IMR-90 (cell line): ENCODE data around the gene RPUSD4. TPM values are rescaled to one million over a fixed set of nuclear protein-coding genes. Genes with fewer than 3 reads are reported as not detected.

Experiments
- ATAC-seq: fragments of 200-7000 bp; cut with Tn5 transposase; 2 replicates; pipeline ENCODE4 v1.9.1; 2020; ENCODE audit warnings: low read depth, mild to moderate bottlenecking, moderate library complexity
- BruUV-seq: library from RNA; stranded (reverse); fragments of 400-500 nt; replicated peaks from 2 replicates; lab custom pipeline; 2021; lab: Mats Ljungman, UMichigan
- CTCF ChIA-PET: fragments of 300-600 bp; formaldehyde crosslinking; extraction: SDS; loops from one replicate; lab custom pipeline; 2021; ENCODE audit warnings: antibody characterized with exemption; lab: Yijun Ruan, JAX
- POLR2A ChIA-PET: fragments of 300-600 bp; sonication (Branson Sonifier 250); formaldehyde crosslinking; loops from one replicate; lab custom pipeline; 2022; ENCODE audit warnings: antibody characterized with exemption; ENCODE audit not compliant: unreplicated experiment; lab: Charles Lee
- DNase-seq: peaks from one replicate; pipeline ENCODE4 v3.0.0; 2013
- H2AFZ ChIP-seq: replicated peaks from 2 replicates; pipeline ENCODE3; 2013; ENCODE audit warnings: low read length, mild to moderate bottlenecking; ENCODE audit not compliant: poor library complexity
- H2AK5ac ChIP-seq: 2 replicates; pipeline ENCODE4 v1.6.1; 2013; ENCODE audit warnings: low read depth, low read length, inconsistent platforms
- H2AK9ac ChIP-seq: replicated peaks from 2 replicates; pipeline ENCODE3; 2013; ENCODE audit warnings: mild to moderate bottlenecking, low read depth, low read length, moderate library complexity; ENCODE audit not compliant: poor library complexity
- H2BK120ac ChIP-seq: 2 replicates; pipeline ENCODE4 v1.6.1; 2013; ENCODE audit warnings: low read depth, low read length, inconsistent platforms
- H2BK15ac ChIP-seq: 3 replicates; pipeline ENCODE4 v1.6.1; 2013; ENCODE audit warnings: low read depth, low read length, inconsistent platforms
- H2BK20ac ChIP-seq: 2 replicates; pipeline ENCODE4 v1.6.1; 2013; ENCODE audit warnings: low read depth, mild to moderate bottlenecking, inconsistent platforms, low read length, moderate library complexity
- H2BK5ac ChIP-seq: 2 replicates; pipeline ENCODE4 v1.6.1; 2013; ENCODE audit warnings: mild to moderate bottlenecking, low read depth, low read length, inconsistent platforms; ENCODE audit not compliant: poor library complexity, severe bottlenecking
- H3K14ac ChIP-seq: replicated peaks from 2 replicates; pipeline ENCODE4 v1.6.1; 2013; ENCODE audit warnings: low read depth, low read length, inconsistent platforms
- H3K18ac ChIP-seq: 2 replicates; pipeline ENCODE4 v1.6.1; 2013; ENCODE audit warnings: low read depth, low read length, control low read depth
- H3K23ac ChIP-seq: 2 replicates; pipeline ENCODE4 v1.6.1; 2013; ENCODE audit warnings: low read depth, low read length, inconsistent platforms
- H3K27ac ChIP-seq: 2 replicates; pipeline ENCODE4 v1.5.1; 2013; ENCODE audit warnings: mild to moderate bottlenecking, control low read depth, low read length; ENCODE audit not compliant: insufficient read depth
- H3K27me3 ChIP-seq: 2 replicates; pipeline ENCODE4 v1.6.1; 2013; ENCODE audit warnings: low read length; ENCODE audit not compliant: control insufficient read depth, insufficient read depth
- H3K36me3 ChIP-seq: 2 replicates; pipeline ENCODE4 v1.6.1; 2013; ENCODE audit warnings: low read length, mixed read lengths; ENCODE audit not compliant: control insufficient read depth, insufficient read depth
- H3K4ac ChIP-seq: 2 replicates; pipeline ENCODE4 v1.6.1; 2013; ENCODE audit warnings: low read depth, low read length, inconsistent platforms
- H3K4me1 ChIP-seq: 2 replicates; pipeline ENCODE4 v1.6.1; 2013; ENCODE audit warnings: low read length, mixed read lengths; ENCODE audit not compliant: control insufficient read depth, insufficient read depth
- H3K4me2 ChIP-seq: 2 replicates; pipeline ENCODE4 v1.6.1; 2013; ENCODE audit warnings: low read depth, mild to moderate bottlenecking, control low read depth, low read length, moderate library complexity
- H3K4me3 ChIP-seq: 2 replicates; pipeline ENCODE4 v1.5.1; 2013; ENCODE audit warnings: low read depth, mild to moderate bottlenecking, control low read depth, low read length, moderate library complexity; ENCODE audit not compliant: insufficient read depth
- H3K56ac ChIP-seq: 2 replicates; pipeline ENCODE4 v1.6.1; 2013; ENCODE audit warnings: low read length, inconsistent platforms; ENCODE audit not compliant: insufficient read depth; ENCODE audit errors: extremely low read depth
- H3K79me1 ChIP-seq, 2 experiments: 2 replicates each; pipeline ENCODE4 v1.6.1; 2013; ENCODE audit warnings: low read length in 2 of 2, inconsistent platforms in 1 of 2, low read depth in 1 of 2
- H3K9ac ChIP-seq: 2 replicates; pipeline ENCODE4 v1.6.1; 2013; ENCODE audit warnings: low read depth, low read length, control low read depth
- H3K9me1 ChIP-seq: 2 replicates; pipeline ENCODE4 v1.6.1; 2013; ENCODE audit warnings: low read length, inconsistent platforms; ENCODE audit not compliant: insufficient read depth
- H3K9me3 ChIP-seq: 2 replicates; pipeline ENCODE4 v1.6.1; 2013; ENCODE audit warnings: low read length; ENCODE audit not compliant: control insufficient read depth, insufficient read depth
- H4K20me1 ChIP-seq: 2 replicates; pipeline ENCODE4 v1.6.1; 2013; ENCODE audit warnings: low read length, inconsistent platforms; ENCODE audit not compliant: insufficient read depth
- H4K5ac ChIP-seq: 2 replicates; pipeline ENCODE4 v1.6.1; 2013; ENCODE audit warnings: mild to moderate bottlenecking, low read depth, low read length, control low read depth
- H4K8ac ChIP-seq, 2 experiments: 2 replicates each; pipeline ENCODE4 v1.6.1; 2013; ENCODE audit warnings: low read depth in 2 of 2, low read length in 2 of 2, control low read depth in 1 of 2, inconsistent platforms in 1 of 2
- H4K91ac ChIP-seq: 2 replicates; pipeline ENCODE4 v1.6.1; 2013; ENCODE audit warnings: low read depth, low read length, inconsistent platforms; ENCODE audit not compliant: insufficient read depth
- BHLHE40 ChIP-seq: fragments of 150-350 bp; IDR thresholded peaks from 2 replicates; pipeline ENCODE4 v1.6.1; 2016; ENCODE audit warnings: mild to moderate bottlenecking, low read depth, low read length
- CEBPB ChIP-seq: IDR thresholded peaks from 2 replicates; pipeline ENCODE4 v1.6.1; 2012; ENCODE audit warnings: low read depth, low read length, improper control_type of control experiment
- CHD1 ChIP-seq: IDR thresholded peaks from 2 replicates; pipeline ENCODE4 v1.6.1; 2012; ENCODE audit warnings: low read depth, low read length, improper control_type of control experiment
- CTCF ChIP-seq: conservative IDR thresholded peaks from 2 replicates; pipeline ENCODE4 v1.5.1; 2012; ENCODE audit warnings: mild to moderate bottlenecking, low read depth, low read length, improper control_type of control experiment
- ELK1 ChIP-seq: fragments of 150-350 bp; IDR thresholded peaks from 2 replicates; pipeline ENCODE4 v1.6.1; 2016; ENCODE audit warnings: low read depth, mild to moderate bottlenecking, low read length, moderate library complexity, borderline replicate concordance
- FOS ChIP-seq: fragments of 150-350 bp; IDR thresholded peaks from 2 replicates; pipeline ENCODE4 v1.6.1; 2016; ENCODE audit warnings: low read depth, low read length
- MAFK ChIP-seq: IDR thresholded peaks from 2 replicates; pipeline ENCODE4 v1.6.1; 2012; ENCODE audit warnings: low read depth, low read length, improper control_type of control experiment
- MAZ ChIP-seq: IDR thresholded peaks from 2 replicates; pipeline ENCODE4 v1.6.1; 2012; ENCODE audit warnings: low read depth, mild to moderate bottlenecking, low read length, improper control_type of control experiment, moderate library complexity, borderline replicate concordance
- MXI1 ChIP-seq: IDR thresholded peaks from 2 replicates; pipeline ENCODE4 v1.6.1; 2012; ENCODE audit warnings: low read depth, mild to moderate bottlenecking, low read length, moderate library complexity, borderline replicate concordance
- NFE2L2 ChIP-seq: fragments of 150-350 bp; IDR thresholded peaks from 2 replicates; pipeline ENCODE4 v1.6.1; 2016; ENCODE audit warnings: low read depth, mild to moderate bottlenecking, low read length
- POLR2A ChIP-seq: IDR thresholded peaks from 2 replicates; pipeline ENCODE4 v1.6.1; 2012; ENCODE audit warnings: mild to moderate bottlenecking, low read depth, low read length
- RAD21 ChIP-seq: IDR thresholded peaks from 2 replicates; pipeline ENCODE4 v1.6.1; 2012; ENCODE audit warnings: low read length, improper control_type of control experiment
- RCOR1 ChIP-seq: IDR thresholded peaks from 2 replicates; pipeline ENCODE4 v1.6.1; 2012; ENCODE audit warnings: mild to moderate bottlenecking, low read length, improper control_type of control experiment; ENCODE audit not compliant: insufficient replicate concordance
- RFX5 ChIP-seq: IDR thresholded peaks from 2 replicates; pipeline ENCODE4 v1.8.0; 2012; ENCODE audit warnings: low read depth, mild to moderate bottlenecking, low read length, moderate library complexity
- SMC3 ChIP-seq: fragments of 150-350 bp; IDR thresholded peaks from 2 replicates; pipeline ENCODE4 v1.6.1; 2016; ENCODE audit warnings: low read depth, mild to moderate bottlenecking, antibody characterized with exemption, low read length, moderate library complexity
- USF2 ChIP-seq: fragments of 150-350 bp; IDR thresholded peaks from 2 replicates; pipeline ENCODE4 v1.6.1; 2017; ENCODE audit warnings: mild to moderate bottlenecking, antibody characterized with exemption, low read length, low read depth
- WGBS, 2 experiments: methylation state at CpG; one replicate each; pipeline versions ENCODE4 v1.1.5 to v1.1.7; 2013; ENCODE audit warnings: missing lambda C conversion rate in 2 of 2; ENCODE audit not compliant: insufficient read length in 1 of 2; ENCODE audit errors: extremely low coverage in 2 of 2; 5-methylcytosine and 5-hydroxymethylcytosine counted together
- dilution Hi-C: fragments of 300-500 bp; cut with HindIII; formaldehyde crosslinking; loops from one replicate; pipeline ENCODE4 v1.14.3; 2018; ENCODE audit warnings: low sequenced_read_pairs; ENCODE audit not compliant: unreplicated experiment
- in situ Hi-C: fragments of 300-500 bp; cut with MboI; formaldehyde crosslinking; loops from 3 replicates; pipeline ENCODE4 v1.14.3; 2019; ENCODE audit warnings: low sequenced_read_pairs, inconsistent platforms, mixed read lengths
- intact Hi-C: fragments of 100-400 bp; cut with micrococcal nuclease; formaldehyde crosslinking; loops from 2 replicates; pipeline ENCODE4 v1.10.0; 2022
- polyA plus RNA-seq, 3 experiments: library from polyadenylated mRNA; depleted of rRNA; stranded (reverse); fragments of >200 nt; gene quantifications; 2 replicates each; pipeline ENCODE4 v1.2.3, GENCODE V29; 2012; ENCODE audit warnings: low replicate concordance in 1 of 3
- total RNA-seq: library from RNA; depleted of rRNA; stranded (reverse); fragments of >200 nt; gene quantifications from 2 replicates; pipeline ENCODE4 v1.2.3, GENCODE V29; 2012

RPUSD4 gene
- total and polyA plus RNA-seq, 2 of the 4 experiments (the other 2 are of a cell fraction) = 22.1 to 30.6 TPM

DNA sequence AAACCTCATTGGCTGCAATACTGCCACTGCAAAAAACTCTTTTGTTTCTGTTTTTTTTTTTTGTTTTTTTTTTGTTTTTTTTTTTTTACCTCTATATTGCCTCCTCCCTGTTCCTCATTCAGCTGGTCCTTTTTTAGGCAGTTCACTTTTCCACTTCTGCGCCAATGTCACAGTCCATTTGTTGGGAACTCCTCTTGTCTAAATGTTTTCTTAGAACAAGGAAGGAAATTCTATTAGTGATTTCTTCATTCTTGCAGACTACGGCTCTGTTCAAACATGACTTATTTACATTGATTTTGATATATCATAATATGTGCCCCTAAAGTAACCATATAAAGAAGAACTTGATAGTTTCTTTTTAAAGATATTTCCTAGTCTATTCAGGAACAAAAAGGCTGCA lies 3.0 kb upstream of the RPUSD4 start:
- Histone ChIP-seq H3K18ac (no peak overlapping the region), H2BK120ac (no peak overlapping the region), H3K9me1 (peaks cover 2% of the 10 kb centered on the region; the same call in 1 of the 2 replicates), H3K56ac (no peak overlapping the region), H3K27ac (no peak overlapping the region), H3K27me3 (no peaks in the 10 kb centered on the region), H3K23ac (no peak overlapping the region), H4K20me1 (peaks cover 30% of the 10 kb centered on the region), H3K14ac (no peak overlapping the region), H3K9me3 (no peaks in the 10 kb centered on the region), H2BK20ac (no peak overlapping the region), H3K4me2 (no peak overlapping the region), H2AK9ac (no peak overlapping the region), H2AFZ (no peak overlapping the region), H4K5ac (no peak overlapping the region), H4K91ac (no peak overlapping the region), H3K9ac (no peak overlapping the region), H3K36me3 (peaks cover 1% of the 10 kb centered on the region), H3K79me1 (peaks cover 29 to 73% of the 10 kb centered on the region in 2 experiments), H4K8ac (no peak overlapping the region), H3K4me1 (no peaks in the 10 kb centered on the region), H3K4me3 (no peak overlapping the region), H2BK15ac (no peak overlapping the region), H2BK5ac (no peak overlapping the region), H3K4ac (no peak overlapping the region), H2AK5ac (no peak overlapping the region)
- intact Hi-C loops = loop anchor here (5.0 kb wide), 1 partner anchor 43 kb away; no protein-coding TSS in a partner anchor
- TF ChIP-seq RCOR1 = no peak
- no peak for TF ChIP-seq POLR2A
- TF ChIP-seq MXI1 = no peak
- TF ChIP-seq ELK1 = no peak
- TF ChIP-seq NFE2L2 = no peak
- no peak for TF ChIP-seq USF2
- TF ChIP-seq MAZ = no peak
- TF ChIP-seq CTCF = no peak
- no peak for TF ChIP-seq RAD21
- TF ChIP-seq CHD1 = no peak
- TF ChIP-seq BHLHE40 = no peak
- no peak for TF ChIP-seq SMC3
- no peak for TF ChIP-seq RFX5
- TF ChIP-seq MAFK = no peak
- no peak for TF ChIP-seq FOS
- no peak for TF ChIP-seq CEBPB
- DNase-seq = no peak
- in situ Hi-C loops = no loop called here
- ChIA-PET POLR2A (interaction anchor here (0.6 kb wide), 1 partner anchor 622 kb away, joined by 7 read pairs; the partner anchor contains the start of gene STT3A), CTCF (no interaction called here)
- ATAC-seq = no peak
- dilution Hi-C loops = loop anchor here (25.0 kb wide), 1 partner anchor 302 kb away; the partner anchor contains the start of genes DDX25 and PUS3
- WGBS, 2 experiments = no CpG with 5 or more reads among the region's 2 CpGs
- BruUV-seq = no TSS peak
